Ovary (tissue), 9 donors: ENCODE measurements around the gene FGFR3. TPM values are rescaled to one million over a fixed set of nuclear protein-coding genes. Genes with fewer than 3 reads are reported as not detected.

Experiments
- DNase-seq, 5 donors: peaks; one replicate each; pipeline ENCODE4 v3.0.0-alpha.2; 2019 to 2020
- H3K27ac ChIP-seq, 2 donors: fragments of 200-600 bp; one replicate each; pipeline versions ENCODE4 v1.5.1 to v1.8.0; 2019 to 2022
- H3K27me3 ChIP-seq: fragments of 200-600 bp; one replicate; pipeline ENCODE4 v1.8.0; 2022
- H3K36me3 ChIP-seq: fragments of 200-600 bp; sonication (generic); one replicate; pipeline ENCODE4 v1.5.1; 2019
- H3K4me1 ChIP-seq: one replicate; pipeline ENCODE4 v1.8.1; 2013; ENCODE audit warnings: mild to moderate bottlenecking, moderate library complexity; ENCODE audit not compliant: insufficient read depth
- H3K4me3 ChIP-seq: fragments of 200-600 bp; sonication (generic); one replicate; pipeline ENCODE4 v1.5.1; 2017
- H3K9me3 ChIP-seq, 2 donors: fragments of 200-600 bp in 1 of 2; sonication (generic) in 1 of 2; one replicate each; pipeline versions ENCODE4 v1.5.1 to v1.8.1; 2013 to 2019; ENCODE audit warnings: mild to moderate bottlenecking in 1 of 2, moderate library complexity in 1 of 2
- CTCF ChIP-seq, 3 donors: fragments of 450-650 bp in 2 of 3; fragments of 200-600 bp in 1 of 3; IDR thresholded peaks; one replicate each; pipeline versions ENCODE4 v1.5.1 to v1.8.0; 2016 to 2022; ENCODE audit warnings: antibody characterized with exemption in 3 of 3, mild to moderate bottlenecking in 1 of 3
- EP300 ChIP-seq: sonication (generic); formaldehyde crosslinking; IDR thresholded peaks from one replicate; pipeline ENCODE4 v1.6.1; 2017; ENCODE audit warnings: antibody characterized with exemption
- POLR2A ChIP-seq: fragments of 450-650 bp; IDR thresholded peaks from one replicate; pipeline ENCODE4 v1.6.1; 2017; ENCODE audit warnings: antibody characterized with exemption, mild to moderate bottlenecking, moderate library complexity
- WGBS, 3 donors: extraction: QIAGEN DNeasy Blood & Tissue Kit in 1 of 3; methylation state at CpG; one replicate each; pipeline versions ENCODE4 v1.1.5 to v1.1.7; 2013 to 2017; 5-methylcytosine and 5-hydroxymethylcytosine counted together
- intact Hi-C, 4 donors: fragments of 100-400 bp; cut with DNase I; formaldehyde crosslinking; loops; one replicate each; pipeline versions ENCODE4 v1.11.0 to v1.15.1; 2022 to 2023
- polyA plus RNA-seq, 2 donors: library from polyadenylated mRNA; stranded (reverse); fragments of 200-250 nt in 1 of 2; fragments of 350-450 nt in 1 of 2; fragmentation: Illumina TruSeq in 1 of 2; extraction: RNeasy Lipid Tissue Mini Kit (QIAGEN cat#74804) in 1 of 2; gene quantifications; one replicate each; pipeline ENCODE4 v1.2.3, GENCODE V29; 2013 to 2014
- total RNA-seq, 7 donors: library from RNA; depleted of rRNA in 2 of 7; stranded (reverse); fragments of >200 nt in 2 of 7; fragmentation: NEBNext Ultra II Directional in 3 of 7; extraction: Animal tissue kit (Norgen Biotek cat#: 25700) in 3 of 7; gene quantifications; one replicate each; pipeline versions ENCODE4 v1.1.0 to v1.2.4, GENCODE V29; 2016 to 2023
- donor health status: DM: no; HTN: no; CAD: no; lungs with moderate emphysema.
- donor health status: DM: no; HTN: no; CAD: no.
- donor health status: Bipolar disorder and iron deficiency.
- donor health status: DM: yes; HTN: yes; CAD: no.
- donor health status: DM: no; HTN: no; CAD: no.
- donor health status: DM: yes; HTN: yes; CAD: no.

FGFR3 gene
- total and polyA plus RNA-seq, 9 donors, result 0.12 to 9.2 (median 0.57) TPM

GRCh38 chr4:1788254-1788973 lies 4.7 kb upstream of the FGFR3 start:
- Histone ChIP-seq H3K27me3 (no peaks in the 10 kb centered on the region), H3K4me1 (peaks cover 2% of the 10 kb centered on the region), H3K27ac (no peak overlapping the region), H3K9me3 (no peaks in the 10 kb centered on the region), H3K4me3 (no peak overlapping the region), H3K36me3 (no peaks in the 10 kb centered on the region)
- intact Hi-C loops, result no loop called here
- 48 to 59% (median 57%) methylated on average over 13 of the region's 13 CpGs for WGBS, 3 donors
- DNase-seq, result no peak
- TF ChIP-seq POLR2A (no peak), EP300 (no peak), CTCF (IDR thresholded peaks at IDR 0.05) (no peak)

GRCh38 chr4:1789552-1789951 lies 3.5 kb upstream of the FGFR3 start:
- whole genome bisulfite sequencing, 3 donors, result 90 to 94% (median 91%) methylated on average over 14 to 21 of the region's 21 CpGs
- H3K36me3 ChIP-seq, result no peaks in the 10 kb centered on the region
- no peak overlapping the region for H3K4me3 ChIP-seq
- TF ChIP-seq CTCF (IDR thresholded peaks at IDR 0.05) (no peak), POLR2A (no peak), EP300 (no peak)
- DNase-seq, result no peak
- intact Hi-C loops, result no loop called here
- no peak overlapping the region for H3K27ac ChIP-seq
- peaks cover 7% of the 10 kb centered on the region for H3K27me3 ChIP-seq
- peaks cover 7% of the 10 kb centered on the region for H3K4me1 ChIP-seq
- H3K9me3 ChIP-seq, result no peaks in the 10 kb centered on the region

- TF ChIP-seq POLR2A (no peak), EP300 (no peak)
- Histone ChIP-seq H3K36me3 (no peaks in the 10 kb centered on the region), H3K4me1 (peaks cover 8% of the 10 kb centered on the region), H3K9me3 (no peaks in the 10 kb centered on the region), H3K4me3 (no peak overlapping the region), H3K27ac (no peak overlapping the region), H3K27me3 (peaks cover 7% of the 10 kb centered on the region)
- intact Hi-C loops, result no loop called here
- no peak for DNase-seq
- 87 to 93% (median 90%) methylated on average over 10 of the region's 10 CpGs for WGBS, 3 donors
These were observed 3.1 kb upstream of the FGFR3 start for GRCh38 chr4:1790005-1790404.

GRCh38 chr4:1792158-1792831 lies 798 bp upstream of the FGFR3 start:
- WGBS, 3 donors, result 38 to 50% (median 49%) methylated on average over 29 of the region's 29 CpGs
- H3K36me3 ChIP-seq, result no peaks in the 10 kb centered on the region
- no peak overlapping the region for H3K4me3 ChIP-seq
- DNase-seq, result no peak
- TF ChIP-seq POLR2A (no peak), EP300 (no peak), CTCF (IDR thresholded peaks at IDR 0.05) (no peak)
- no peaks in the 10 kb centered on the region for H3K9me3 ChIP-seq
- H3K4me1 ChIP-seq, result peaks cover 9% of the 10 kb centered on the region
- peaks cover 14% of the 10 kb centered on the region for H3K27me3 ChIP-seq
- H3K27ac ChIP-seq, result no peak overlapping the region
- intact Hi-C loops, result no loop called here

GRCh38 chr4:1793496-1793840 lies 375 bp downstream of the FGFR3 start:
- no peaks in the 10 kb centered on the region for H3K9me3 ChIP-seq
- no peaks in the 10 kb centered on the region for H3K36me3 ChIP-seq
- no peak overlapping the region for H3K27ac ChIP-seq
- peak in 2 of 5 donors; percentile 41 to 44 for DNase-seq
- WGBS, 3 donors, result 0 to 1% (median 1%) methylated on average over 18 to 44 of the region's 44 CpGs
- peak overlapping the region; percentile 34 for H3K4me3 ChIP-seq
- TF ChIP-seq CTCF (IDR thresholded peaks at IDR 0.05), result no peak
- TF ChIP-seq POLR2A, result no peak
- TF ChIP-seq EP300, result no peak
- peaks cover 9% of the 10 kb centered on the region for H3K4me1 ChIP-seq
- H3K27me3 ChIP-seq, result peaks cover 14% of the 10 kb centered on the region
- intact Hi-C loops, result no loop called here
